ENCODE data around the gene GNAI3. TPM values are rescaled to one million over a fixed set of nuclear protein-coding genes. Genes with fewer than 3 reads are reported as not detected.

The GNAI3 gene
- total RNA-seq, 1 experiment from 2014 or later = 8.9 TPM

DNA sequence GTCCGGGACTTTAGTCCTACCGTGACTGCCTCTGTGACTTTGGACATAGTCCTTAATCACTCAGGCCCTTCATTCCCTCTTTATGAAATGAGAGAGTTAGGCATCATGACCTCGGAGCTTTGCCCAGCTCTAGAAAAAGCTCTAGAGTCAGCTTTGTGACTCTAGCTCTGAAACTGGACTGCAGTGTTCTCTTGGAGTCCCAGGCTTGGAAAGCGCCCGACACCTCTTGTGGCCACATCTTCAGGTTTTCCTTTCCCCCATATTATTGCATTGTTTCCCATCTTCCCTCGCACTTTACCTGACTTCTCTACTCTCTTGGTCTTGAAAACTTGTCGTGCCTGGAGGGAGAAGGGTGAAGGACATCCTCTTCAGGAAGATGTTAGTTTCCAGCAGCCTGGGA is 26.4 kb upstream of the GNAI3 start:
- in situ Hi-C loops (cut with HindIII; ENCODE audit: low sequenced_read_pairs) = no loop called here

DNA sequence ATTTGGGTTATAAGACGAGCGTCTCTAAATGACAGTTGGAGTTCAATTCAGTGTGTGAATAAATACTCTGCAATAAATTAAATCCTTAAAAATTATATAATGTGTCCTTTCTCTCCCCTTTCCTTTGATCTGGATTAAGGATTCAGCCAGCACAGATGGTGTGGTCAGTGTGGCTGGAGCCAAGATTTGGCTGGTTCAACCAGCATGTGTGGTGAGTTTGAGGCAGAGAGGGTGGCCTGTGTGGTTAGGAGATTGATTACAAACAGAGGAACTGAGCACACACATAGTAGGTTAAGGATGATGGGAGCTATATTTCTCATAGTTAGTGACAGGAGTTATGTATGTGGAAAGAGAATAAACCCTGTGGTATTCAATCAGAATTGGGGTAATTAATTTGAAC is 24.7 kb upstream of the GNAI3 start:
- in situ Hi-C loops (cut with HindIII; ENCODE audit: low sequenced_read_pairs) = no loop called here
- peak; percentile 85 for DNase-seq (ENCODE audit: low spot score)

More for the DNA sequence above, 26.4 kb upstream of the GNAI3 start:
- DNase-seq (ENCODE audit: low spot score) = no peak

DNA sequence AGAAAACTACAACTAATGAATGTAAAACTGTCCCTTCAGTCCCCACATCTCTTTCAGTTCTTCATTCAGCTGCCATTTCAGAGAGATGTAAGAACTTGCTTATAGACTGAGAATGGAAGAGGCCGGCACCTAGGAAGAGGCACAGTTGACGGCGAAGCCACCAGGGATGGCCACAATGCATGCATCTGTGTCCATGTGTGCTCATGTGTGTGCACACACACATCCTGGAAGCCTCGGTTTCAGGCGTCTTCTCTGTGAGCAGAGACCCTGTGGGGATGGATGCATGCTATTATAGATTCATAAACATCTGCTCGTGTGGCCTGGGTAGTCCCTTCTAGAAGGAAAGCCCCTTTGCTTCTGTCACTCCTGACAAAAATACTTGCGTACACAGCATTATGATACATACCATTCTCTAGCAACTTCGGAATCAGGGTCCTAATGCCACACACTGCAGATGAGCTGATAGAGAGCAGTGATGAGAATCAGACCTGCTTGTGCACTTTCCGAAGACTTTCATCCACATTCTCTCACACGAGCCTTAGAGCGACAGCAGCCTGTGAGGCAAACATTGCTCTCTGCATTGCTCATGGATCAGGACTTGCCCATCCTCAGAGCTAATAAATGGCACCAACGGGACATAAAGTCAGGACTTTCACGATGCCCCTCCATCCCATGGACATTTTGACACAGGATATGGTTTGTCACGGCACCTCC is 21.2 kb upstream of the GNAI3 start:
- no peak for DNase-seq (ENCODE audit: low spot score)
- in situ Hi-C loops (cut with HindIII; ENCODE audit: low sequenced_read_pairs) = no loop called here

DNA sequence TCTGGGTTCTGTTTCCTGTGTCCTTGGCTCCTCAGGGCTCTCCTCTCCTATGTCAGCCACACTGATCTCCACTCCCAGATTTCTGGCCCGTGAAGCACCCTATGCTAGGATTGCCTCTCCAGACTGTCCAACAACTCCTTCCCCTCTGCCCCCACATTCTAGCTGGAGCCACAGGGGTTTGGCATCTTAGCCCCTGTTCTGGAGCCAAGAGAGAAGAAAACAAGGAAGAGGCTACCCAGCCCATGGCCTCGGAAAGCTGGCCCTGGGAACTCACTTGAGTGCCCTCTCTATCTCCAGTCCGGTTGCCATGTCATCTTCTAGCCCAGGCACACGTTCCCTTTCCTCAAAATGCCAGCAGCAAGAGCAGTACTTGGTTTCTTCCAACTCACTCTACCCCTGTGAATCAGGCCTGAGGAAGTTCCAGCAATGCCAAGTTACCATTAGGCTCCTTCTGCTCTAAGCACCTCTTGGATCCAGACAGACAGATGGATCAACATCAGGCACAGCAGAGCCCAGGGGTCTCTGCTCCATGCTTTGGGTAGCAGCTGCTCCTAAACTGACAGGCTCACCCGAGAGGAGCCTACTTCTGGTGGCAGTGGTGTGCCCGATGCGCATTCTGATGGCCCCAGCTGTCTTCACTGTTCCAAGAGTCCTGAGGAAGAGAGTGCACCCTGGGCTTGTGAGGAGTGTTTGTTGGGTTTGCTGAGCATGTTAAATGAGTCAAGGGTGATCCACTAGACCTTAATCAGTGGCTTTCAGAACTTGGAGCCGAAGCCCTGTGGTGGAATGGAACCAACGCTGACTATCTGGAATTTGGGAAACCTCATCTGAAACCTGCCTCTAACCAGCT is 20.3 kb upstream of the GNAI3 start:
- in situ Hi-C loops (cut with HindIII; ENCODE audit: low sequenced_read_pairs) = no loop called here
- no peak for DNase-seq (ENCODE audit: low spot score)

DNA sequence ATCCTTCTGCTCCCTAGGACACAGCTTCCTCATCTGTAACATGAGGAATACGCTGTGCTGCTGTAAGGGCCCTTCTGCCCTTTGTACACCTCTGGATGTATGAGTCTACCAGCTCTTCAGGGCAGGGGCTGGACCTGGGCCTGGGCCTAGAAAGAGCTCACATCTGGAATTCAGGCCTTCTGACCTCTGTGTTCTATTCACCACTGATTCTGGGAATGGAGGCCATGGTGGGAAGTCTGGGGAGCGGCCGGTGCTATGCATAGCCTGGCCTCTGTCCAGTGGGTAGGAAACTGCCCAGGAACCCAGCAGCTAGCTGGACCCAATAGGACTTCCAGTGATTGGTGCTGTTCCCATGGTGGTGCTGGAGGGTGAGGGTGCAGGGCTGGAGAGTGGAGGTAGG is 19.7 kb upstream of the GNAI3 start:
- in situ Hi-C loops (cut with HindIII; ENCODE audit: low sequenced_read_pairs) = no loop called here
- no peak for DNase-seq (ENCODE audit: low spot score)

- in situ Hi-C loops (cut with HindIII; ENCODE audit: low sequenced_read_pairs) = no loop called here
- DNase-seq (ENCODE audit: low spot score) = no peak
These were observed 18.4 kb upstream of the GNAI3 start for GRCh38 chr1:109529881-109530456.

DNA sequence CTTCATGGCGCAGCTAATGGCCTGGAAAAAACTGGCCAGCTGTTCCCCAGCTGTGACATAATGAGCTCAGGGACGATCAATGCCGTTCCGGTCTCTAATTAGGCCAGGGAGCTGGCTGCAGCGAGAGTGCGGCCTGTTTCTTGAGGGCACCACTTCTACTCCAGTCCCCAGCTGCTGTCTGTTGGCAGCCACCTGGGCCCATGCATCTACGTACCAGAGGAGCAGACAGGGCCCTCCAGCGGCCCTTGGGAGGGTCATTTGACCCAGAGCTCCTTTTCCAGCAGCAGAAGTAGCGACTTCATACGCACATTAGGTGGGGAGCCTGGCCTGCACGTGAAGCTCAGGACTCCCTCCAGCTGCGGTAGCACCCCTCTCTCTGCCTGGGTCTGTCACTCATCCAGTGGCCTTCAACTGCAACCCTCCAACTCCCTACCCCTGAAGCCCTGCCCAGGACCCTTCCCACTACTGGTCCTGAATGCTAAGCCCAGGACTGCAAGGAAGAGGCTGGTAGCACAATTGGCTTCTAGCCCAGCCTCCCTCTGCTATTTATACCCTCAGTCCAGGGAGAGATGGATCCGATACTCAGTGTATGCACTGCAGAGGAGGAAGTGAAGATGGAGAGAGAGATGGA is 17.8 kb upstream of the GNAI3 start:
- peak; percentile 66 for DNase-seq (ENCODE audit: low spot score)
- in situ Hi-C loops (cut with HindIII; ENCODE audit: low sequenced_read_pairs) = no loop called here

DNA sequence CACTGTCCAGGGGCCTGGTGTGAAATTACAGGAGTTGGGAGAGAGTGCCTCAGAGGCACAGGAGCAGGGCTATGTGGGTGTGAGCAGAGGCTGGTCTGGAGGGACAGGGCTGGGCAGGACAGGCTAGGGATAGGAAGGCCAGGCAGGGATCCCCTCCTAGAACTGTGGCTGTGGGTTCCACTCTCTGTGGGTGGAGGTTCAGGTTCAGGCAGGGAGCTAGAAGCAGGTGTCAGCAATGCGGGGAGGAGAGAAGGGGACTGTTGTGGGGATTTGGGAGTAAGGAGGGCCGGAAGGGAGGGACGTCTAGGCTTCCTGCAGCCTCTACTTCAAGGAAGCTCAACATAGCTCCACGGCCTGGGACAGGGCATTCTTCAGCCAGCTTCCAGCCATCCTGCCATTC is 17.0 kb upstream of the GNAI3 start:
- DNase-seq (ENCODE audit: low spot score) = no peak
- in situ Hi-C loops (cut with HindIII; ENCODE audit: low sequenced_read_pairs) = no loop called here

- DNase-seq (ENCODE audit: low spot score) = no peak
- in situ Hi-C loops (cut with HindIII; ENCODE audit: low sequenced_read_pairs) = no loop called here
These were observed 16.5 kb upstream of the GNAI3 start for GRCh38 chr1:109531826-109532364.

GRCh38 chr1:109532365-109533136 is 15.9 kb upstream of the GNAI3 start:
- in situ Hi-C loops (cut with HindIII; ENCODE audit: low sequenced_read_pairs) = no loop called here
- peak; percentile 87 for DNase-seq (ENCODE audit: low spot score)

- no peak for DNase-seq (ENCODE audit: low spot score)
- in situ Hi-C loops (cut with HindIII; ENCODE audit: low sequenced_read_pairs) = no loop called here
These were observed 14.0 kb upstream of the GNAI3 start for GRCh38 chr1:109534307-109534858.

DNA sequence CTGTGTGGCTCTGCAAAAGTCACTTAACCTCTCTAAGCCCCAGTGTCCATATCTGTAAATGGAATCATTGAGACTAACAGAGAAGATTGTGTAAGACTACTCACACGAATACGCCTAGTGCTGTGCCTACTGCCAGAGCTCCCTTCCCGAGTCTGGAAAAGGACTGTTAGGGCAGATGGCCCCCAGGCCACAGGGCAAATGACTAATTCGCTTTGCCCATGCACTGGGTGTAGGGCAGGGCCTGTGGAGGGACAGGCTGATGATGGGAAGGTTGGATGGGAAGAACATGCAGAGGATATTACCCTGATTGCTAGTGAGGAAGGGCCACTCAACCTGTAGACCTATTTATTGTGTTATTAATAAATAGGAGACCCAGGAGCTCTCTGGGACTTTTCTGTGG is 12.9 kb upstream of the GNAI3 start:
- in situ Hi-C loops (cut with HindIII; ENCODE audit: low sequenced_read_pairs) = loop anchor here (5.0 kb wide), 1 partner anchor 43 kb away; the partner anchor contains the start of gene CYB561D1
- no peak for DNase-seq (ENCODE audit: low spot score)

- DNase-seq (ENCODE audit: low spot score) = peak; percentile 88
- in situ Hi-C loops (cut with HindIII; ENCODE audit: low sequenced_read_pairs) = loop anchor here (5.0 kb wide), 1 partner anchor 44 kb away; the partner anchor contains the start of gene CYB561D1
These were observed 12.4 kb upstream of the GNAI3 start for GRCh38 chr1:109535971-109536491.

DNA sequence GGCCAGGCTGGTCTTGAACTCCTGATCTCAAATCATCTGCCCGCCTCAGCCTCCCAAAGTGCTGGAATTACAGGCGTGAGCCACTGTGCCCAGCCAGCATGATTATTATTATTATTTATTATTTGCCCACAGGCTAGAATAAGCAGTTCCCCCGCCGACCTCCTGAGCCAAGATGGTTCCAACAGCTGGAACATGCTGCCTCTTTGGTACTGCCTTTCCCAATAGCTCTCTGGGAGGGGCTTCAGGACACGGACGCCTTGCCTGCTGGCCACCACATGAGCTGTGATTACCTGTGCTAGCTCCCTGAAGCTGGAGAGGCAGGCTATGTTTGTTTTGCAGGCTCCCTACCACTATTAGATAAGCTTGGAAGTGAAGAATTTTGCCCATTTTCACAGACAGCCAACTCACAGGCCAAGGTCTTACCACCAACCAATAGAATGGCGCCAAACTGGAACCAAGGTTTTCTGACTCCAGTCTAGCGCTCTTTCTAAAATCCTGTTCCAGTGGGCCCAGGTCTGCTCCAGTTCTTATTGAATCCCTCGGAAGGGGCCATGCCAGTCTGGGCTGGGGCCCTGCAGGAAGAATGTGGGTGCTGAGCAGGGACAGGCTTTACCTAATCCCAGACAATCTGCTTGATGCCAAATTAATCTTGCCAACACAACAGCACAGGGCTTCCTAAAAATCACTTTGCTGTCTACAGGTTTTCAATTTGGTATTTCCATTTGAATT is 10.8 kb upstream of the GNAI3 start:
- in situ Hi-C loops (cut with HindIII; ENCODE audit: low sequenced_read_pairs) = loop anchor here (5.0 kb wide), 1 partner anchor 45 kb away; the partner anchor contains the start of gene CYB561D1

GRCh38 chr1:109538827-109539555 is 9.4 kb upstream of the GNAI3 start:
- in situ Hi-C loops (cut with HindIII; ENCODE audit: low sequenced_read_pairs) = loop anchor here (5.0 kb wide), 1 partner anchor 47 kb away; the partner anchor contains the start of gene CYB561D1
- DNase-seq (ENCODE audit: low spot score) = no peak

More for the DNA sequence above, 10.8 kb upstream of the GNAI3 start:
- no peak for DNase-seq (ENCODE audit: low spot score)

GRCh38 chr1:109539676-109540075 is 8.7 kb upstream of the GNAI3 start, which contains the start of gene GPR61:
Gene GPR61, plus strand, starts transcription at chr1:109539872. Its CDS starts 3,151 bp downstream, at chr1:109543023.
- in situ Hi-C loops (cut with HindIII; ENCODE audit: low sequenced_read_pairs) = loop anchor here (5.0 kb wide), 1 partner anchor 47 kb away; the partner anchor contains the start of gene CYB561D1

More at GRCh38 chr1:109539676-109540075, 8.7 kb upstream of the GNAI3 start, which contains the start of gene GPR61:
- peak; percentile 90 for DNase-seq (ENCODE audit: low spot score)

Measured in G401 (cell line).